ENCODE results near the gene NAV3. TPM values are rescaled to one million over a fixed set of nuclear protein-coding genes. Genes with fewer than 3 reads are reported as not detected.
A peak's percentile ranks its signal among the peaks of the same experiment; 100 is the strongest.

The NAV3 gene
- total and polyA plus RNA-seq, 9 of the 15 experiments (the other 6 are each of a cell fraction or from before 2014, with no cell fraction given): 0.04 TPM; not detected in 8

DNA sequence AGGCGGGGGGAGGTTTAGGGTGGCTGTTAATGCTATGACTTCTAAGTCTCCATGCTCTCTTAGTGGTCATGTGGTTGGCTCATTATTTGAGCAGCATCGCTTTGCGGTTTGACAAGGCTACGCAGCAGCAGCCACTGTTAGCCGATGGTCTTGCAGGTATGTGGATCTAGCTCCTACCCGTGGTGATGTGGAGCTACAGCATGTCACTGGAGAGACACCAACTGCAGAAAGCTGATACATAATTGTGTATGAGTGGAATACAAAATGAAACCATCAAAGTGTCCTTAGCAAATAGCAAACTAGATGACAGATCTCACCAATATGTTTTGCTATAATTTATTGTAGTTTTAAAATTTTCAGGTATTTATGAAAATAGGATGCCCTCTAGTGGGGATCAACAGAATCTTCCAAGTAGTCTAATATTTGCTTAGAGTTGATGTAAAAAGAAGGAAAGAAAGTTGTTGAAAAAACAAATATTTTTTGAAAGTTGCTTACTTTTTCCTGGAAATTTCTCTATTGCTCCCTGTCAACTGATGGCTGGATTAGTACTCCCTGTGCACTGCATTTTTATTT is 94.9 kb downstream of the NAV3 start (continued):
- TF ChIP-seq TEAD4 (IDR thresholded peaks at IDR 0.05; ENCODE audit: low read length) (no peak), TEAD4 (CRISPR knock-in tag; IDR thresholded peaks at IDR 0.05; ENCODE audit: borderline replicate concordance) (no peak), ZNF124 (CRISPR knock-in tag; IDR thresholded peaks at IDR 0.05) (no peak), ZBTB7A (IDR thresholded peaks at IDR 0.05; ENCODE audit: borderline replicate concordance, control insufficient read depth, low read depth, low read length) (no peak), RAD21 (CRISPR knock-in tag; conservative IDR thresholded peaks at IDR 0.05 in 1 of 2, IDR thresholded peaks at IDR 0.05 in 1 of 2) (peak; percentile 30 to 66; a peak in 3 of 4 replicates), TAF1 (IDR thresholded peaks at IDR 0.05; ENCODE audit: control insufficient read depth, extremely low read depth, insufficient read depth, low read length, severe bottlenecking) (no peak), CREBBP (IDR thresholded peaks at IDR 0.05; ENCODE audit: low read depth, low read length) (no peak), ZNF263 (CRISPR knock-in tag; IDR thresholded peaks at IDR 0.05; ENCODE audit: borderline replicate concordance) (no peak), ZC3H4 (CRISPR knock-in tag; IDR thresholded peaks at IDR 0.05; ENCODE audit: borderline replicate concordance) (no peak)
- TF ChIP-seq, protein P1, sequence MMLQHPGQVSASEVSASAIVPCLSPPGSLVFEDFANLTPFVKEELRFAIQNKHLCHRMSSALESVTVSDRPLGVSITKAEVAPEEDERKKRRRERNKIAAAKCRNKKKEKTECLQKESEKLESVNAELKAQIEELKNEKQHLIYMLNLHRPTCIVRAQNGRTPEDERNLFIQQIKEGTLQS (IDR thresholded peaks at IDR 0.05): no peak
- TF ChIP-seq, protein P1 (CRISPR knock-in tag; conservative IDR thresholded peaks at IDR 0.05): no peak
- TF ChIP-seq, protein P2, sequence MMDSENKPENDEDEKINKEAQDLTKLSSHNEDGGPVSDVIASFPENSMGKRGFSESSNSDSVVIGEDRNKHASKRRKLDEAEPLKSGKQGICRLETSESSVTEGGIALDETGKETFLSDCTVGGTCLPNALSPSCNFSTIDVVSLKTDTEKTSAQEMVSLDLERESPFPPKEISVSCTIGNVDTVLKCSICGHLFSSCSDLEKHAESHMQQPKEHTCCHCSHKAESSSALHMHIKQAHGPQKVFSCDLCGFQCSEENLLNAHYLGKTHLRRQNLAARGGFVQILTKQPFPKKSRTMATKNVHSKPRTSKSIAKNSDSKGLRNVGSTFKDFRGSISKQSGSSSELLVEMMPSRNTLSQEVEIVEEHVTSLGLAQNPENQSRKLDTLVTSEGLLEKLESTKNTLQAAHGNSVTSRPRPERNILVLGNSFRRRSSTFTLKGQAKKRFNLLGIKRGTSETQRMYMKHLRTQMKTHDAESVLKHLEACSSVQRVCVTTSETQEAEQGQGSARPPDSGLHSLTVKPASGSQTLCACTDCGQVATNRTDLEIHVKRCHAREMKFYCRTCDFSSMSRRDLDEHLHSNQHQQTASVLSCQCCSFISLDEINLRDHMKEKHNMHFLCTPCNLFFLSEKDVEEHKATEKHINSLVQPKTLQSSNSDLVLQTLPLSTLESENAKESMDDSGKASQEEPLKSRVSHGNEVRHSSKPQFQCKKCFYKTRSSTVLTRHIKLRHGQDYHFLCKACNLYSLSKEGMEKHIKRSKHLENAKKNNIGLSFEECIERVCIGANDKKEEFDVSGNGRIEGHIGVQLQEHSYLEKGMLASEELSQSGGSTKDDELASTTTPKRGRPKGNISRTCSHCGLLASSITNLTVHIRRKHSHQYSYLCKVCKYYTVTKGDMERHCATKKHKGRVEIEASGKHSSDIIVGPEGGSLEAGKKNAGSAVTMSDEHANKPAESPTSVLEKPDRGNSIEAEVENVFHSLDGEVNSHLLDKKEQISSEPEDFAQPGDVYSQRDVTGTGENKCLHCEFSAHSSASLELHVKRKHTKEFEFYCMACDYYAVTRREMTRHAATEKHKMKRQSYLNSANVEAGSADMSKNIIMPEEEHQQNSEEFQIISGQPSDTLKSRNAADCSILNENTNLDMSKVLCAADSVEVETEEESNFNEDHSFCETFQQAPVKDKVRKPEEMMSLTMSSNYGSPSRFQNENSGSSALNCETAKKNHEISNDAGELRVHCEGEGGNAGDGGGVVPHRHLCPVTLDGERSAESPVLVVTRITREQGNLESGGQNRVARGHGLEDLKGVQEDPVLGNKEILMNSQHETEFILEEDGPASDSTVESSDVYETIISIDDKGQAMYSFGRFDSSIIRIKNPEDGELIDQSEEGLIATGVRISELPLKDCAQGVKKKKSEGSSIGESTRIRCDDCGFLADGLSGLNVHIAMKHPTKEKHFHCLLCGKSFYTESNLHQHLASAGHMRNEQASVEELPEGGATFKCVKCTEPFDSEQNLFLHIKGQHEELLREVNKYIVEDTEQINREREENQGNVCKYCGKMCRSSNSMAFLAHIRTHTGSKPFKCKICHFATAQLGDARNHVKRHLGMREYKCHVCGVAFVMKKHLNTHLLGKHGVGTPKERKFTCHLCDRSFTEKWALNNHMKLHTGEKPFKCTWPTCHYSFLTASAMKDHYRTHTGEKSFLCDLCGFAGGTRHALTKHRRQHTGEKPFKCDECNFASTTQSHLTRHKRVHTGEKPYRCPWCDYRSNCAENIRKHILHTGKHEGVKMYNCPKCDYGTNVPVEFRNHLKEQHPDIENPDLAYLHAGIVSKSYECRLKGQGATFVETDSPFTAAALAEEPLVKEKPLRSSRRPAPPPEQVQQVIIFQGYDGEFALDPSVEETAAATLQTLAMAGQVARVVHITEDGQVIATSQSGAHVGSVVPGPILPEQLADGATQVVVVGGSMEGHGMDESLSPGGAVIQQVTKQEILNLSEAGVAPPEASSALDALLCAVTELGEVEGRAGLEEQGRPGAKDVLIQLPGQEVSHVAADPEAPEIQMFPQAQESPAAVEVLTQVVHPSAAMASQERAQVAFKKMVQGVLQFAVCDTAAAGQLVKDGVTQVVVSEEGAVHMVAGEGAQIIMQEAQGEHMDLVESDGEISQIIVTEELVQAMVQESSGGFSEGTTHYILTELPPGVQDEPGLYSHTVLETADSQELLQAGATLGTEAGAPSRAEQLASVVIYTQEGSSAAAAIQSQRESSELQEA (IDR thresholded peaks at IDR 0.05; ENCODE audit: low read depth): no peak
